Activated CD4-positive, alpha-beta memory T cell treated with anti-CD3 and anti-CD28 coated beads, Interleukin-2, amount 10 ng/mL, durations not matched to agents 7 days and 5 days (primary cell): ENCODE data around the gene DGKQ. TPM values are rescaled to one million over a fixed set of nuclear protein-coding genes. Genes with fewer than 3 reads are reported as not detected.

Experiments used
- CTCF ChIA-PET: fragments of 350-600 bp; sonication (Branson Sonifier 250); formaldehyde crosslinking; loops from one replicate; lab custom pipeline; 2021; ENCODE audit warnings: antibody characterized with exemption, inconsistent platforms; lab: Charles Lee
- POLR2A ChIA-PET: fragments of 350-600 bp; sonication (Branson Sonifier 250); formaldehyde crosslinking; loops from one replicate; lab custom pipeline; 2021; ENCODE audit warnings: antibody characterized with exemption; lab: Charles Lee
- DNase-seq: peaks from one replicate; pipeline ENCODE4 v3.0.0-alpha.2; 2020
- H3K27ac Mint-ChIP-seq: one replicate; pipeline ENCODE4 v1.8.0; 2021; ENCODE audit warnings: mild to moderate bottlenecking, mixed read lengths
- H3K27me3 Mint-ChIP-seq: one replicate; pipeline ENCODE4 v1.8.0; 2021; ENCODE audit warnings: mixed read lengths
- H3K36me3 Mint-ChIP-seq: one replicate; pipeline ENCODE4 v1.8.0; 2021; ENCODE audit warnings: low read depth, mixed read lengths
- H3K4me1 Mint-ChIP-seq: one replicate; pipeline ENCODE4 v1.8.0; 2021; ENCODE audit warnings: mixed read lengths
- H3K4me3 Mint-ChIP-seq: one replicate; pipeline ENCODE4 v1.8.0; 2021; ENCODE audit warnings: mild to moderate bottlenecking, mixed read lengths
- H3K9me3 Mint-ChIP-seq: one replicate; pipeline ENCODE4 v1.8.0; 2021; ENCODE audit warnings: mixed read lengths
- total RNA-seq, 2 experiments: library from RNA; stranded (reverse); gene quantifications; one replicate each; pipeline ENCODE4 v1.2.3, GENCODE V29; 2021

The DGKQ gene
- total RNA-seq, 2 experiments from 2014 or later: 13.8 to 14.7 TPM

DNA sequence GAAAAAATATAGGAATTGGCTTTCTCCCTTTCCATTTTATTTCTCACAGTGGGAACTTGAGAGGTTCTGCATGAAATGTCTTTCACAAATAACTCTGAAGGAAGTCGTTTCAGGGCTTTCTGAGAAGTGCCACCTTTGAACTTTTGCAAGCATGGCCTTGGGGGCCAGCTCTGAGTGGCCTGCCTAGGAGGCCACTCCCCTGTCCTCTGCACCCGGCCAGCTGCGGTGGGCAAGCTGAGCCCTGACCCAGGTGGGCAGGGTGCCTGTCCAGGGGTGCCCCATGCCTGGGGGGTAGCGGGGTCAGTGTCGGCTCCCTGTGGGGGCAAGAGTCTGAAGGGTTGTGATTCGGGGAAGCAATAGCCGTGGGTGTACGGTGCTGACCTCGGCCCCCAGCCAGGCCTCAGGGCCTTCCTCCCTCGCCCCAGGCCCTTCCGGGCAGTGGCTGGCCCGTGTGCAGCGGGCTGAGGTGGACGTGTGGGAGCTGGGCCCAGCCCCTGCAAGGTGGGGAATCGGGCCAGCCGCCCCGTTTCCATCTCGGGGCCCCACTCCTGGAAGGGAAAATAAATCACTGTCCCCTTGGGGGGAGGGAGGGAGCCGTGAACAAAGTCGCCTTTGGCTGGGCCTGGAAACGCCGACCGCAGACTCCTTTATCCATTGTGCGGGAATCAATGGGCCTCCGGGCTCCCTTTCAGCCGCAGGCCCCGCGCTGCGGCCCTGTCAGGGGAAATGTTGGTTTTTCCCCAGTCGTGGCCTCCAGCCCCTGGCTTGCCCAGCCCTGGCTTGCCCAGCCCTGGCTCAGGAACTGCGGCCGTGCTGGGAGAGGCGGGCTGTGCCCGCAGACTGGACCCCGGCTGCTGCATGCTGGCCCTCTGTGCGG, 41.2 kb upstream of the DGKQ start:
- peaks cover 9% of the 10 kb centered on the region for H3K4me1 Mint-ChIP-seq

GRCh38 chr4:1013225-1014073, 40.1 kb upstream of the DGKQ start:
- H3K4me3 Mint-ChIP-seq: no peak overlapping the region
- H3K27ac Mint-ChIP-seq: no peak overlapping the region
- peaks cover 7% of the 10 kb centered on the region for H3K27me3 Mint-ChIP-seq
- no peaks in the 10 kb centered on the region for H3K36me3 Mint-ChIP-seq
- no peaks in the 10 kb centered on the region for H3K9me3 Mint-ChIP-seq
- DNase-seq: no peak
- ChIA-PET POLR2A (no interaction called here), CTCF (no interaction called here)
- H3K4me1 Mint-ChIP-seq: peaks cover 13% of the 10 kb centered on the region

More for the DNA sequence above, 41.2 kb upstream of the DGKQ start:
- Mint-ChIP-seq H3K27ac (no peak overlapping the region), H3K36me3 (no peaks in the 10 kb centered on the region), H3K9me3 (no peaks in the 10 kb centered on the region), H3K27me3 (no peaks in the 10 kb centered on the region), H3K4me3 (no peak overlapping the region)
- ChIA-PET POLR2A (no interaction called here), CTCF (no interaction called here)
- no peak for DNase-seq

- ChIA-PET CTCF (no interaction called here), POLR2A (interaction anchor here (1.3 kb wide), 1 partner anchor 237 kb away, joined by 3 read pairs; no protein-coding TSS in a partner anchor)
- H3K36me3 Mint-ChIP-seq: no peaks in the 10 kb centered on the region
- H3K4me1 Mint-ChIP-seq: peaks cover 13% of the 10 kb centered on the region
- DNase-seq: peak; percentile 28
- peak overlapping the region; percentile 56 for H3K4me3 Mint-ChIP-seq
- H3K9me3 Mint-ChIP-seq: no peaks in the 10 kb centered on the region
- H3K27me3 Mint-ChIP-seq: peaks cover 18% of the 10 kb centered on the region
- no peak overlapping the region for H3K27ac Mint-ChIP-seq
These were observed 38.8 kb upstream of the DGKQ start for GRCh38 chr4:1012034-1012739.

GRCh38 chr4:1011666-1012033, 38.3 kb upstream of the DGKQ start:
- Mint-ChIP-seq H3K4me1 (peaks cover 13% of the 10 kb centered on the region), H3K9me3 (no peaks in the 10 kb centered on the region), H3K36me3 (no peaks in the 10 kb centered on the region), H3K4me3 (no peak overlapping the region), H3K27me3 (peaks cover 23% of the 10 kb centered on the region), H3K27ac (no peak overlapping the region)
- ChIA-PET CTCF (no interaction called here), POLR2A (interaction anchor here (1.3 kb wide), 1 partner anchor 238 kb away, joined by 3 read pairs; no protein-coding TSS in a partner anchor)
- no peak for DNase-seq

DNA sequence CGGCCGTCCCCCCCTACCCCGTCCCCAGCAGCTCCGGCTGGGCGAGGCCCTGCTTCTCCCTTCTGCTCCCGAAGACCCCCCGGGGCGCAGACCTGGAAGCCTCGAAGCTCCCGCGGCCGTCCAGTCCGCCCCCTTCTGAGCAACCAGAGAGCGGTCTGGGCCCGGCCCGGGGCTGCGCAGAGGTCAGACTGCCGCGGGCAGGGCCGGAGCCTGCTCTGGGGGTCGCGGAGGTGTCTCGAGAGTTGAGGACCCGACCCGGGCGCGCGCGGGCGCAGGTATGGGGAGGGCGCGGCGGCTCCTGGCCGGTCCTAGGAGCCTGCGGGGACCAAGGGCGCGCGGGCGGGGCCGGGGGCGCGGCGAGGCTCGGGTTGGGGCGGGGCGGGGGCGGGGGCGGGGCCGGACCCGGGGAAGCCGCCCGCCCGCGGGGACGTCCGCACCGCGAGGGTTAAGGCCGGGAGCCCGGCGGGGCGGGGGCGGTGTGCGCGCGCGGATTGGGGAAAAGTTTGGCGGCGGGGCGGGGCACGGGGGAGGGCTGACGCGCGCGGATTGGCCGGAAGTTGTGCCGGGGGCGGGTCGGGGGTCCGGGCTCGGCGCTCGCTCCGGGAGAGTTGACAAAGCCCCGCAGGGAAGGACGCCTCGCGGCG, 37.8 kb upstream of the DGKQ start, which contains the start of gene FGFRL1:
Gene FGFRL1, plus strand, starts transcription at position 605 of the 644 bp plus-strand sequence. CDS start 860 bp downstream, outside the sequence.
- CTCF ChIA-PET: interaction anchor here (1.3 kb wide), 1 partner anchor 268 kb away, joined by 3 read pairs; no protein-coding TSS in a partner anchor
- no peaks in the 10 kb centered on the region for H3K9me3 Mint-ChIP-seq
- peaks cover 27% of the 10 kb centered on the region for H3K27me3 Mint-ChIP-seq
- peak within 1 kb of the TSS; percentile 76 for H3K4me3 Mint-ChIP-seq
- POLR2A ChIA-PET: interaction anchor here (0.9 to 2.0 kb wide), 10 partner anchors 20 to 887 kb away, joined by 3 to 11 read pairs (median 4); partner anchors contain the start of genes CTBP1, GAK, IDUA and TMEM175
- H3K4me1 Mint-ChIP-seq: peaks cover 13% of the 10 kb centered on the region
- H3K27ac Mint-ChIP-seq: peak within 1 kb of the TSS; percentile 82
- H3K36me3 Mint-ChIP-seq: no peaks in the 10 kb centered on the region
- DNase-seq: peak; percentile 93

DNA sequence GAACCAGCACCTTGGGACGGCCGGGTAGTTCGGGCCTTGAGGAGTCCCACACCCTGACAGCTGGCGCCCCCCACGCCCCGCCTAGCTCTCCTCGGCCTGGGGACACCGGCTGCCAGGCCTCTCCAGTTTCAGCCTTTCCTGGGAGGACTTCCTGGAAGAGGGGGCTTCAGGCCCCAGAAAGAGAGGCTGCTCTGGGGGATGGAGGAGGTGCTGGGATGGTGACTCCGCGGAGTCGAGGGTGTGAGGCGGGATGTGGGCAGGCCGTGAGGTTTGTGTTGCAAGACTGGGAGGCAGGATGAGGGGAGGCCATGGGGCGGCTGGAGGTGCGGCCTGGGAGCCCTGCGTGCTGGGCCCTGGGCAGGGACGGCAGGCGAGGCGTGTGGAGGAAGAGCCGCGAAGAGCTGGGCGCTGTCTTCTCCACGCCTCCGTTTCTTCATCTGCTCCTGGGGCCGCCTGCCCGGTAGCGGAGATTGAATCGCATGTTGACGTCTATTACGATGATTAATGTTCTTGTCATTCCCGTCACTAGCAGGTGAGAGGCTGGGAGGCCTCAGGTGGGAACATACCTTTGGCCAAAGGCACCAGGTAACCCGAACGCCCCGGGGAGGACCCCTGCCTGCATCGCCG, 37.1 kb upstream of the DGKQ start:
- peak overlapping the region; percentile 76 for H3K4me3 Mint-ChIP-seq
- ChIA-PET POLR2A (interaction anchor here (0.9 to 2.0 kb wide), 9 partner anchors 20 to 886 kb away, joined by 3 to 11 read pairs (median 4); partner anchors contain the start of genes CTBP1, GAK, IDUA and TMEM175), CTCF (interaction anchor here (0.9 to 1.3 kb wide), 2 partner anchors 77 to 268 kb away, joined by 3 read pairs; no protein-coding TSS in a partner anchor)
- H3K36me3 Mint-ChIP-seq: no peaks in the 10 kb centered on the region
- no peaks in the 10 kb centered on the region for H3K9me3 Mint-ChIP-seq
- H3K27me3 Mint-ChIP-seq: peaks cover 29% of the 10 kb centered on the region
- peaks cover 13% of the 10 kb centered on the region for H3K4me1 Mint-ChIP-seq
- peak; percentile 87 for DNase-seq
- peak overlapping the region; percentile 82 for H3K27ac Mint-ChIP-seq

DNA sequence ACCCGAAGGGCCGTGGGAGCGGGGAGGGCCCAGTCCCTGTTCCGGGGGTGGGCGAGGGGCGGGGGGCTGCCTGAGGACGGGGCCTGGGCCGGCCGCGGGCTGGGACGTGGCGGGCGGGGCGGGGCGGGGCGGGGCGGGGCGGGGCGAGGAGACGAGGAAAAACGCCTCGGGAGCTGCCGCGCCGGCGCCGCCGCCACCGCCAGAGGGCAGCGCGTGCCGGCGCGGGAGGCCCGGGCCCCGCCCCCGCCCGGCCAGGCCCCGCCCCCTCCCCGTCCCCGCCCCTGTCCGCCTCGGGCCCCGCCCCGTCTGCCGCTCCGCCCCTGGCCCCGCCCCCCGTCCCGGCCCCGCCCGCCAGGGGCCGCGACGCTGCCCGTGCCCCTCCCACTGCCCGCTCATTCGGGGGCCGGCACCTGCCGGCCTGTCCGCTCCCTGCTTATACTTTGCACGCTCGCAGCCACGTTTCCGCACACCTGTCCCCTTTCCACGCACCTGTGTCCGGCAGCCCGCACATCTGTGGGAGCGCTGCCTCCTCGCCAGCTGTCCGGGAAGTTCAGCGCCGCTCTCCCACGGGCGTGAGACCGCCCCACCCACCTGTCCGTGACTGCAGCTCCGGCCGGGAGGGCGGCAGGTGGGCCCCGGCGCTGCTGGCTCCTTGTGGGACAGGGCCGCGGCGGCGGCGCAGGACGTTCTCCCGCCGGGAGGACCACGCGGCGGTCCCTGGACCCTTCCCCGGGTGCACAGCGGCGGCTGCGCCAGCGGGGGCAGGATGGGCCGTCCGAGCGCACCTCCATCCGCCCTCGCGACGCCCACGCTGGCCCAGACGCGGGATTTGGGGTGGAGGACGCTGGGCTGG, 36.4 kb upstream of the DGKQ start:
- Mint-ChIP-seq H3K4me1 (peaks cover 13% of the 10 kb centered on the region), H3K9me3 (no peaks in the 10 kb centered on the region), H3K27ac (peak overlapping the region; percentile 82), H3K27me3 (peaks cover 30% of the 10 kb centered on the region), H3K4me3 (peak overlapping the region; percentile 76), H3K36me3 (no peaks in the 10 kb centered on the region)
- ChIA-PET CTCF (interaction anchor here (0.9 to 1.3 kb wide), 3 partner anchors 76 to 267 kb away, joined by 3 read pairs; no protein-coding TSS in a partner anchor), POLR2A (interaction anchor here (0.9 to 2.0 kb wide), 8 partner anchors 21 to 337 kb away, joined by 3 to 11 read pairs (median 4); partner anchors contain the start of genes CTBP1, GAK, IDUA and TMEM175)
- peak; percentile 78 for DNase-seq

GRCh38 chr4:1008840-1009541, 35.6 kb upstream of the DGKQ start:
- H3K27me3 Mint-ChIP-seq: peaks cover 34% of the 10 kb centered on the region
- no peak overlapping the region for H3K27ac Mint-ChIP-seq
- H3K36me3 Mint-ChIP-seq: no peaks in the 10 kb centered on the region
- H3K9me3 Mint-ChIP-seq: no peaks in the 10 kb centered on the region
- peak overlapping the region; percentile 61 for H3K4me3 Mint-ChIP-seq
- CTCF ChIA-PET: interaction anchor here (0.7 to 0.9 kb wide), 2 partner anchors 73 to 261 kb away, joined by 3 read pairs; no protein-coding TSS in a partner anchor
- POLR2A ChIA-PET: no interaction called here
- DNase-seq: peak; percentile 43
- H3K4me1 Mint-ChIP-seq: peaks cover 11% of the 10 kb centered on the region

- Mint-ChIP-seq H3K4me3 (no peak overlapping the region), H3K4me1 (peaks cover 9% of the 10 kb centered on the region), H3K27ac (no peak overlapping the region), H3K9me3 (no peaks in the 10 kb centered on the region), H3K36me3 (no peaks in the 10 kb centered on the region), H3K27me3 (peaks cover 41% of the 10 kb centered on the region)
- ChIA-PET CTCF (interaction anchor here (0.6 to 1.5 kb wide), 2 partner anchors 20 to 131 kb away, joined by 3 to 5 read pairs; partner anchors contain the start of gene IDUA), POLR2A (no interaction called here)
- DNase-seq: no peak
These were observed 33.5 kb upstream of the DGKQ start for GRCh38 chr4:1006856-1007255.
